ENCODE measurements around the gene RIMS4.

- no peak for TF ChIP-seq CTCF (IDR thresholded peaks at IDR 0.05)
- TF ChIP-seq POLR2AphosphoS5 (IDR thresholded peaks at IDR 0.05) = no peak
- no peak for TF ChIP-seq POLR2A (IDR thresholded peaks at IDR 0.05)
These were observed 25.7 kb downstream of the RIMS4 start for GRCh38 chr20:44784688-44785087.
